Panc1 (cell line): Measurements from ENCODE around the gene C1orf105.

ENCODE experiments used
- CTCF ChIP-seq: fragments of 450-650 bp; IDR thresholded peaks from 2 replicates; pipeline ENCODE4 v1.5.1; 2017; ENCODE audit warnings: mild to moderate bottlenecking
- POLR2AphosphoS5 ChIP-seq: IDR thresholded peaks from 2 replicates; pipeline ENCODE4 v1.6.1; 2012; ENCODE audit warnings: mild to moderate bottlenecking, low read depth, low read length, moderate library complexity

- TF ChIP-seq POLR2AphosphoS5 (no peak), CTCF (no peak)
Measured at GRCh38 chr1:172410027-172410426, 10.5 kb upstream of the C1orf105 start.
